ENCODE data around the gene DEPDC1. TPM values are rescaled to one million over a fixed set of nuclear protein-coding genes. Genes with fewer than 3 reads are reported as not detected.

DEPDC1 gene
- total RNA-seq, 2 experiments from 2014 or later = not detected

DNA sequence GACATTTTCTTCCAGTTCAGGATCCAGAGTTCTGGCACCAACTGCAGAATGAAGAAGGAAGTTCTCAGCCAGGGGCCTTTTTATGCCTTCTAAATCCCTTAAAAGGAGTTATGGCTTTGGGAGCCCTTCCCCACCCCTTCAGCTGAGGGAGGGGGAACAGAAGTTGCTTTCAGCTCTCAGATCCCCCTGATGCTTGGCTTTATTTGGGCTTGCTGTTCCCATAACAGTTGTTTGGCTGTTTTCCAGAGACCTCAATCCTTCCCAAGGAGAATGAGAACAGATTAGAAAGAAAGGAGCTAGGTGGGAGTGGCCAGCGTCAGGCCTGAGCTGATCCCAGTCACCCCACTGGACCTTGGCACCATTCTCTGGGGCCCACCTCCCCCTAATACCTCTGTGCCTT is 47.0 kb downstream of the DEPDC1 start, which contains the start of gene RPE65:
TSS of gene RPE65 (minus strand) at position 54 of the 400 bp plus-strand sequence. CDS start at position 5, 49 bp downstream.
- H3K27me3 Mint-ChIP-seq = peaks cover 4% of the 10 kb centered on the region

DNA sequence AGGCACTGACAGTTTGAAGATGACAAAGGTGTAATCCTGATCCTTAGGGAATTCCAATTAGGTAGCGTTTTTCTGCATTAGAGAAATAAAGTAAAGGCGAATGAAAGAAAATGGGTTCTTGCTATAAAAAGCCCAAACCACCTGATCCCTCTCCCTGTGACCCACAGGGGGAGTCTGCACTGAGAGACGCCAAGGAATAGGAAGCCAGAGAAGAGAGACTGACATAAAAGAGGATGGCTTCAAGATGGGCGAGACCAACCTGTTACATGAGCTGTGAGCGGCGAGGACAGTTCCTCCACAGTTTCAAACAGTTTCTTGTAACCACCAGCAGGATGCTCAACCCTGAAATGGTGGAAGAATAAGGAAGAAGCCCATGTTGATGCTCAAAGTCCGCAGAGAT is 48.5 kb downstream of the DEPDC1 start:
- intact Hi-C loops (cut with DNase I, micrococcal nuclease) = no loop called here

More for the DNA sequence above, 47.0 kb downstream of the DEPDC1 start, which contains the start of gene RPE65:
- H3K36me3 ChIP-seq (ENCODE audit: insufficient read depth, low read length) = no peaks in the 10 kb centered on the region
- Mint-ChIP-seq H3K36me3 (ENCODE audit: low read depth) (no peaks in the 10 kb centered on the region), H3K4me1 (ENCODE audit: low read depth) (no peaks in the 10 kb centered on the region), H3K27ac (no peak within 1 kb of the TSS), H3K9me3 (no peaks in the 10 kb centered on the region), H3K4me3 (no peak within 1 kb of the TSS)
- CTCF ChIA-PET = no interaction called here
- no peak for TF ChIP-seq CTCF (IDR thresholded peaks at IDR 0.05)
- H3K4me3 ChIP-seq (ENCODE audit: low read length) = no peak within 1 kb of the TSS
- no peaks in the 10 kb centered on the region for H3K27me3 ChIP-seq (ENCODE audit: control insufficient read depth in 1 of 2, insufficient read depth in 2 of 2, low read length in 2 of 2)
- H3K4me1 ChIP-seq (ENCODE audit: insufficient read depth, low read length) = no peaks in the 10 kb centered on the region
- intact Hi-C loops (cut with DNase I, micrococcal nuclease) = no loop called here
- no peak for DNase-seq
- ATAC-seq (ENCODE audit: poor library complexity) = no peak
- no peak within 1 kb of the TSS for H3K27ac ChIP-seq (ENCODE audit: low read depth in 1 of 2, low read length in 2 of 2)
- POLR2A ChIA-PET = no interaction called here
- no peaks in the 10 kb centered on the region for H3K9me3 ChIP-seq (ENCODE audit: control insufficient read depth in 1 of 2, insufficient read depth in 1 of 2, low read length in 2 of 2)

GRCh38 chr1:68445709-68446108 is 51.2 kb downstream of the DEPDC1 start:
- H3K27me3 Mint-ChIP-seq = peaks cover 4% of the 10 kb centered on the region
- no peaks in the 10 kb centered on the region for H3K4me1 ChIP-seq (ENCODE audit: insufficient read depth, low read length)
- intact Hi-C loops (cut with DNase I, micrococcal nuclease) = no loop called here
- no peak overlapping the region for H3K4me3 Mint-ChIP-seq
- DNase-seq (no peak), ATAC-seq (ENCODE audit: poor library complexity) (no peak)
- H3K27me3 ChIP-seq (ENCODE audit: control insufficient read depth in 1 of 2, insufficient read depth in 2 of 2, low read length in 2 of 2) = no peaks in the 10 kb centered on the region
- no peak overlapping the region for H3K27ac Mint-ChIP-seq
- H3K4me3 ChIP-seq (ENCODE audit: low read length) = no peak overlapping the region
- no peaks in the 10 kb centered on the region for H3K4me1 Mint-ChIP-seq (ENCODE audit: low read depth)
- H3K9me3 Mint-ChIP-seq = no peaks in the 10 kb centered on the region
- ChIA-PET CTCF (no interaction called here), POLR2A (no interaction called here)
- H3K36me3 Mint-ChIP-seq (ENCODE audit: low read depth) = no peaks in the 10 kb centered on the region
- no peaks in the 10 kb centered on the region for H3K36me3 ChIP-seq (ENCODE audit: insufficient read depth, low read length)
- H3K9me3 ChIP-seq (ENCODE audit: control insufficient read depth in 1 of 2, insufficient read depth in 1 of 2, low read length in 2 of 2) = no peaks in the 10 kb centered on the region
- H3K27ac ChIP-seq (ENCODE audit: low read depth in 1 of 2, low read length in 2 of 2) = no peak overlapping the region
- TF ChIP-seq CTCF (IDR thresholded peaks at IDR 0.05) = no peak

More for the DNA sequence above, 48.5 kb downstream of the DEPDC1 start:
- H3K36me3 Mint-ChIP-seq (ENCODE audit: low read depth) = no peaks in the 10 kb centered on the region
- Histone ChIP-seq H3K9me3 (ENCODE audit: control insufficient read depth in 1 of 2, insufficient read depth in 1 of 2, low read length in 2 of 2) (no peaks in the 10 kb centered on the region), H3K36me3 (ENCODE audit: insufficient read depth, low read length) (no peaks in the 10 kb centered on the region), H3K27me3 (ENCODE audit: control insufficient read depth in 1 of 2, insufficient read depth in 2 of 2, low read length in 2 of 2) (no peaks in the 10 kb centered on the region), H3K4me1 (ENCODE audit: insufficient read depth, low read length) (no peaks in the 10 kb centered on the region), H3K27ac (ENCODE audit: low read depth in 1 of 2, low read length in 2 of 2) (no peak overlapping the region), H3K4me3 (ENCODE audit: low read length) (no peak overlapping the region)
- H3K27me3 Mint-ChIP-seq = peaks cover 4% of the 10 kb centered on the region
- ATAC-seq (ENCODE audit: poor library complexity) (no peak), DNase-seq (no peak)
- H3K4me3 Mint-ChIP-seq = no peak overlapping the region
- TF ChIP-seq CTCF (IDR thresholded peaks at IDR 0.05) = no peak
- H3K27ac Mint-ChIP-seq = no peak overlapping the region
- POLR2A ChIA-PET = no interaction called here
- no peaks in the 10 kb centered on the region for H3K4me1 Mint-ChIP-seq (ENCODE audit: low read depth)
- CTCF ChIA-PET = no interaction called here
- H3K9me3 Mint-ChIP-seq = no peaks in the 10 kb centered on the region

All from CD4-positive, alpha-beta T cell (primary cell).